ENCODE results near the gene TMEM107. TPM values are rescaled to one million over a fixed set of nuclear protein-coding genes. Genes with fewer than 3 reads are reported as not detected.

Gene TMEM107
- total RNA-seq, 2 experiments from 2014 or later, result 39.6 to 44.1 TPM

GRCh38 chr17:8141045-8141444 lies 35.1 kb downstream of the TMEM107 start:
- ChIA-PET CTCF (interaction anchor here (0.9 to 8.3 kb wide), 4 partner anchors 15 to 154 kb away, joined by 3 to 165 read pairs (median 3); partner anchors contain the start of genes PER1, SLC25A35 and VAMP2), POLR2A (interaction anchor here (1.3 to 6.2 kb wide), 4 partner anchors 9 to 32 kb away, joined by 4 to 66 read pairs (median 22); partner anchors contain the start of gene PER1)
- Mint-ChIP-seq H3K36me3 (ENCODE audit: low read depth) (peaks cover 36% of the 10 kb centered on the region), H3K4me3 (no peak overlapping the region), H3K27ac (peak overlapping the region; percentile 25), H3K9me3 (ENCODE audit: insufficient read depth) (no peaks in the 10 kb centered on the region), H3K27me3 (ENCODE audit: low read depth) (peaks cover 3% of the 10 kb centered on the region), H3K4me1 (ENCODE audit: low read depth) (peaks cover 5% of the 10 kb centered on the region)
- ATAC-seq, result no peak
- DNase-seq, result no peak

GRCh38 chr17:8140065-8141029 lies 35.8 kb downstream of the TMEM107 start:
- no peak for ATAC-seq
- Mint-ChIP-seq H3K4me1 (ENCODE audit: low read depth) (peaks cover 5% of the 10 kb centered on the region), H3K36me3 (ENCODE audit: low read depth) (peaks cover 34% of the 10 kb centered on the region), H3K9me3 (ENCODE audit: insufficient read depth) (no peaks in the 10 kb centered on the region), H3K27ac (no peak overlapping the region), H3K27me3 (ENCODE audit: low read depth) (peaks cover 3% of the 10 kb centered on the region), H3K4me3 (no peak overlapping the region)
- ChIA-PET POLR2A (interaction anchor here (0.5 to 6.2 kb wide), 6 partner anchors 10 to 33 kb away, joined by 3 to 66 read pairs (median 10); partner anchors contain the start of gene PER1), CTCF (interaction anchor here (0.7 to 8.3 kb wide), 10 partner anchors 8 to 155 kb away, joined by 3 to 165 read pairs (median 6); partner anchors contain the start of genes ALOXE3, AURKB, HES7 and PER1)
- no peak for DNase-seq

GRCh38 chr17:8138672-8139371 lies 37.4 kb downstream of the TMEM107 start:
- peaks cover 5% of the 10 kb centered on the region for H3K4me1 Mint-ChIP-seq (ENCODE audit: low read depth)
- ChIA-PET POLR2A (interaction anchor here (1.1 to 6.2 kb wide), 10 partner anchors 12 to 109 kb away, joined by 3 to 66 read pairs (median 8); partner anchors contain the start of genes CTC1 and PFAS), CTCF (interaction anchor here (0.6 to 8.3 kb wide), 25 partner anchors 9 to 156 kb away, joined by 3 to 165 read pairs (median 6); partner anchors contain the start of genes ALOXE3, AURKB, BORCS6 and CTC1)
- H3K36me3 Mint-ChIP-seq (ENCODE audit: low read depth), result peaks cover 30% of the 10 kb centered on the region
- ATAC-seq (peak; percentile 93), DNase-seq (peak; percentile 98)
- H3K9me3 Mint-ChIP-seq (ENCODE audit: insufficient read depth), result no peaks in the 10 kb centered on the region
- peaks cover 4% of the 10 kb centered on the region for H3K27me3 Mint-ChIP-seq (ENCODE audit: low read depth)
- no peak overlapping the region for H3K4me3 Mint-ChIP-seq
- no peak overlapping the region for H3K27ac Mint-ChIP-seq

- Mint-ChIP-seq H3K27me3 (ENCODE audit: low read depth) (peaks cover 4% of the 10 kb centered on the region), H3K27ac (no peak overlapping the region), H3K9me3 (ENCODE audit: insufficient read depth) (no peaks in the 10 kb centered on the region), H3K4me1 (ENCODE audit: low read depth) (peaks cover 5% of the 10 kb centered on the region), H3K4me3 (no peak overlapping the region), H3K36me3 (ENCODE audit: low read depth) (peaks cover 27% of the 10 kb centered on the region)
- CTCF ChIA-PET, result interaction anchor here (0.6 to 8.3 kb wide), 25 partner anchors 8 to 162 kb away, joined by 3 to 165 read pairs (median 6); partner anchors contain the start of genes ALOXE3, CTC1, HES7 and PER1
- POLR2A ChIA-PET, result interaction anchor here (1.1 to 6.2 kb wide), 9 partner anchors 12 to 109 kb away, joined by 3 to 66 read pairs (median 10); partner anchors contain the start of genes CTC1 and PFAS
- DNase-seq (no peak), ATAC-seq (no peak)
Measured at GRCh38 chr17:8138374-8138671, 37.9 kb downstream of the TMEM107 start.

- H3K36me3 Mint-ChIP-seq (ENCODE audit: low read depth), result peaks cover 26% of the 10 kb centered on the region
- H3K27me3 Mint-ChIP-seq (ENCODE audit: low read depth), result peaks cover 4% of the 10 kb centered on the region
- peaks cover 5% of the 10 kb centered on the region for H3K4me1 Mint-ChIP-seq (ENCODE audit: low read depth)
- no peak overlapping the region for H3K4me3 Mint-ChIP-seq
- no peak overlapping the region for H3K27ac Mint-ChIP-seq
- H3K9me3 Mint-ChIP-seq (ENCODE audit: insufficient read depth), result no peaks in the 10 kb centered on the region
- CTCF ChIA-PET, result interaction anchor here (0.6 to 8.3 kb wide), 22 partner anchors 10 to 163 kb away, joined by 3 to 165 read pairs (median 6); partner anchors contain the start of genes ALOXE3, CTC1, HES7 and PER1
- no peak for DNase-seq
- no peak for ATAC-seq
- POLR2A ChIA-PET, result interaction anchor here (0.6 to 6.2 kb wide), 11 partner anchors 11 to 603 kb away, joined by 3 to 66 read pairs (median 7); partner anchors contain the start of genes CTC1, HES7 and PFAS
Measured at GRCh38 chr17:8137645-8138373, 38.4 kb downstream of the TMEM107 start.

GRCh38 chr17:8133941-8134340 lies 42.2 kb downstream of the TMEM107 start:
- H3K27me3 Mint-ChIP-seq (ENCODE audit: low read depth), result peaks cover 10% of the 10 kb centered on the region

GRCh38 chr17:8133399-8133798 lies 42.8 kb downstream of the TMEM107 start:
- Mint-ChIP-seq H3K27ac (no peak overlapping the region), H3K4me3 (no peak overlapping the region), H3K36me3 (ENCODE audit: low read depth) (no peaks in the 10 kb centered on the region), H3K27me3 (ENCODE audit: low read depth) (peaks cover 12% of the 10 kb centered on the region), H3K4me1 (ENCODE audit: low read depth) (peaks cover 2% of the 10 kb centered on the region), H3K9me3 (ENCODE audit: insufficient read depth) (no peaks in the 10 kb centered on the region)
- DNase-seq (no peak), ATAC-seq (no peak)
- CTCF ChIA-PET, result interaction anchor here (0.9 to 4.0 kb wide), 3 partner anchors 14 to 40 kb away, joined by 3 to 19 read pairs (median 3); partner anchors contain the start of gene ALOXE3
- POLR2A ChIA-PET, result no interaction called here

More at GRCh38 chr17:8133941-8134340, 42.2 kb downstream of the TMEM107 start:
- peaks cover 2% of the 10 kb centered on the region for H3K4me1 Mint-ChIP-seq (ENCODE audit: low read depth)
- DNase-seq, result no peak
- no peak overlapping the region for H3K27ac Mint-ChIP-seq
- POLR2A ChIA-PET, result interaction anchor here (1.0 kb wide), 1 partner anchor 39 kb away, joined by 4 read pairs; no protein-coding TSS in a partner anchor
- H3K9me3 Mint-ChIP-seq (ENCODE audit: insufficient read depth), result no peaks in the 10 kb centered on the region
- no peaks in the 10 kb centered on the region for H3K36me3 Mint-ChIP-seq (ENCODE audit: low read depth)
- H3K4me3 Mint-ChIP-seq, result no peak overlapping the region
- CTCF ChIA-PET, result interaction anchor here (0.9 to 8.3 kb wide), 4 partner anchors 14 to 40 kb away, joined by 3 to 165 read pairs (median 11); partner anchors contain the start of genes ALOXE3, PER1 and VAMP2
- no peak for ATAC-seq

- Mint-ChIP-seq H3K4me1 (ENCODE audit: low read depth) (peaks cover 8% of the 10 kb centered on the region), H3K27ac (no peak overlapping the region), H3K4me3 (no peak overlapping the region), H3K9me3 (ENCODE audit: insufficient read depth) (no peaks in the 10 kb centered on the region), H3K36me3 (ENCODE audit: low read depth) (no peaks in the 10 kb centered on the region), H3K27me3 (ENCODE audit: low read depth) (peaks cover 17% of the 10 kb centered on the region)
- no peak for ATAC-seq
- POLR2A ChIA-PET, result interaction anchor here (0.6 kb wide), 1 partner anchor 104 kb away, joined by 3 read pairs; no protein-coding TSS in a partner anchor
- CTCF ChIA-PET, result interaction anchor here (1.2 to 4.0 kb wide), 2 partner anchors 12 to 71 kb away, joined by 3 to 19 read pairs; partner anchors contain the start of gene ALOXE3
- no peak for DNase-seq
Measured at GRCh38 chr17:8131844-8132441, 44.2 kb downstream of the TMEM107 start.

GRCh38 chr17:8128125-8128784 lies 47.9 kb downstream of the TMEM107 start:
- Mint-ChIP-seq H3K9me3 (ENCODE audit: insufficient read depth) (no peaks in the 10 kb centered on the region), H3K4me3 (no peak overlapping the region), H3K27me3 (ENCODE audit: low read depth) (peaks cover 36% of the 10 kb centered on the region), H3K27ac (no peak overlapping the region), H3K36me3 (ENCODE audit: low read depth) (peaks cover 3% of the 10 kb centered on the region), H3K4me1 (ENCODE audit: low read depth) (peaks cover 39% of the 10 kb centered on the region)
- ATAC-seq, result no peak
- ChIA-PET POLR2A (interaction anchor here (1.4 to 2.4 kb wide), 3 partner anchors 10 to 34 kb away, joined by 3 to 10 read pairs (median 4); partner anchors contain the start of gene VAMP2), CTCF (interaction anchor here (1.3 to 2.7 kb wide), 3 partner anchors 10 to 30 kb away, joined by 4 to 19 read pairs (median 7); no protein-coding TSS in a partner anchor)
- no peak for DNase-seq

Data from activated CD8-positive, alpha-beta T cell treated with anti-CD3 and anti-CD28 coated beads, Interleukin-2, amount 10 ng/mL, durations not matched to agents 7 days and 5 days (primary cell).